Fibroblast of lung (primary cell): ENCODE data around the gene LHFPL2.
A peak's percentile ranks its signal among the peaks of the same experiment; 100 is the strongest.

Experiments used
- CTCF ChIP-seq, 2 donors: IDR thresholded peaks in 1 of 2; conservative IDR thresholded peaks in 1 of 2; 1 replicate in 1 of 2; 2 replicates in 1 of 2; pipeline ENCODE4 v1.5.1; 2011 to 2012; ENCODE audit warnings: low read length in 2 of 2, control low read depth in 1 of 2, inconsistent platforms in 1 of 2, low read depth in 1 of 2, mild to moderate bottlenecking in 1 of 2
- EZH2 ChIP-seq: IDR thresholded peaks from 2 replicates; pipeline ENCODE4 v1.5.1; 2012; ENCODE audit warnings: low read length, control low read depth, mild to moderate bottlenecking; ENCODE audit errors: missing control alignments

GRCh38 chr5:78467752-78468357, 180.7 kb downstream of the LHFPL2 start:
- peak; percentile 65 to 69 for TF ChIP-seq CTCF (conservative IDR thresholded peaks at IDR 0.05 in 1 of 2, IDR thresholded peaks at IDR 0.05 in 1 of 2; ENCODE audit: low read depth in 1 of 2, low read length in 2 of 2)
- no peak for TF ChIP-seq EZH2
